ENCODE data around the gene RORC. TPM values are rescaled to one million over a fixed set of nuclear protein-coding genes. Genes with fewer than 3 reads are reported as not detected.

The RORC gene
- total RNA-seq, 1 experiment from 2014 or later, result 0.44 TPM

DNA sequence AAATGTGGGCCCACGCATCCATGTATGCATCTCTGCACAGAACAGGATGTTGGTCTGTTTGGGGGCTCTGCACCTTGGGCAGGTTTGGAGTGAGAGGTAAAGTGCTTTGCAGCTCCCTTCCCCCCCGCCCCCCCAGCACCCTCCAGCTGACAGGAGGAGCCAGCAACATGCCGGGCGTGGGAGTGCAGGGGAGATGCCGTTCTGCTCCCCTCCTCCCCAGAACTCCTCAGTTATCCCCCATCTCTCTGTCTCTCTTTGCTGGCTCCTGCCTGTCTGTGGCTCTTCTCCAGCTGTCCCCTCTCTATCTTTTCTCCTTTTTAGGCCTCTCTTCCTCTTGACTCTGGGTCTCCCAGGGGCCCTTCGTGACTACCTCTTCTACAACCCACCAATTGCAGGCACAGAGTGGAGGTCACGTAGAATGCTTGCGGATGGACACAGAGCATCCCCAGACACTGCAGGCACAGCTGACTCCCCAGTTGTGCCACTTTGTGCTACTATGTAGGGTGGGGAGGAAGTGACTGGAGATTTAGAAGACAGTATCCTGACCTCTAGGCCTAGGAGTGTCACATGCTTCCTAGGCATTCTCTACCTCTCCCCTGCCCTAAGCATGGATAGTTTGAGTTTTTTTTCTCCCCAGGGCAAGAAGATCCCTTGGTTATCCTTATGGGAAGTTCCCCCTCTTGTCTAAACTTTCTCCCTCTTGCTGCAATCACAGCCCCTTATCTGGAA lies 1.7 kb upstream of the RORC start (continued):
- TF ChIP-seq, protein P1, sequence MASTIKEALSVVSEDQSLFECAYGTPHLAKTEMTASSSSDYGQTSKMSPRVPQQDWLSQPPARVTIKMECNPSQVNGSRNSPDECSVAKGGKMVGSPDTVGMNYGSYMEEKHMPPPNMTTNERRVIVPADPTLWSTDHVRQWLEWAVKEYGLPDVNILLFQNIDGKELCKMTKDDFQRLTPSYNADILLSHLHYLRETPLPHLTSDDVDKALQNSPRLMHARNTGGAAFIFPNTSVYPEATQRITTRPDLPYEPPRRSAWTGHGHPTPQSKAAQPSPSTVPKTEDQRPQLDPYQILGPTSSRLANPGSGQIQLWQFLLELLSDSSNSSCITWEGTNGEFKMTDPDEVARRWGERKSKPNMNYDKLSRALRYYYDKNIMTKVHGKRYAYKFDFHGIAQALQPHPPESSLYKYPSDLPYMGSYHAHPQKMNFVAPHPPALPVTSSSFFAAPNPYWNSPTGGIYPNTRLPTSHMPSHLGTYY (CRISPR knock-in tag; IDR thresholded peaks at IDR 0.05), result no peak
- TF ChIP-seq, protein P2, sequence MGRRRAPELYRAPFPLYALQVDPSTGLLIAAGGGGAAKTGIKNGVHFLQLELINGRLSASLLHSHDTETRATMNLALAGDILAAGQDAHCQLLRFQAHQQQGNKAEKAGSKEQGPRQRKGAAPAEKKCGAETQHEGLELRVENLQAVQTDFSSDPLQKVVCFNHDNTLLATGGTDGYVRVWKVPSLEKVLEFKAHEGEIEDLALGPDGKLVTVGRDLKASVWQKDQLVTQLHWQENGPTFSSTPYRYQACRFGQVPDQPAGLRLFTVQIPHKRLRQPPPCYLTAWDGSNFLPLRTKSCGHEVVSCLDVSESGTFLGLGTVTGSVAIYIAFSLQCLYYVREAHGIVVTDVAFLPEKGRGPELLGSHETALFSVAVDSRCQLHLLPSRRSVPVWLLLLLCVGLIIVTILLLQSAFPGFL (CRISPR knock-in tag; IDR thresholded peaks at IDR 0.05; ENCODE audit: borderline replicate concordance), result no peak
- no peak for TF ChIP-seq IRF2 (CRISPR knock-in tag; IDR thresholded peaks at IDR 0.05; ENCODE audit: borderline replicate concordance, low read depth)
- no peak for TF ChIP-seq ESRRA (CRISPR knock-in tag; IDR thresholded peaks at IDR 0.05; ENCODE audit: borderline replicate concordance)
- no peak for TF ChIP-seq EMX1 (CRISPR knock-in tag; IDR thresholded peaks at IDR 0.05)
- no peak for TF ChIP-seq SMAD4 (CRISPR knock-in tag; IDR thresholded peaks at IDR 0.05)
- TF ChIP-seq ZNF121 (CRISPR knock-in tag; IDR thresholded peaks at IDR 0.05), result no peak
- no peak for TF ChIP-seq HMGA2 (CRISPR knock-in tag; IDR thresholded peaks at IDR 0.05)
- TF ChIP-seq SMAD3 (CRISPR knock-in tag; IDR thresholded peaks at IDR 0.05; ENCODE audit: borderline replicate concordance), result no peak
- TF ChIP-seq, protein P3, sequence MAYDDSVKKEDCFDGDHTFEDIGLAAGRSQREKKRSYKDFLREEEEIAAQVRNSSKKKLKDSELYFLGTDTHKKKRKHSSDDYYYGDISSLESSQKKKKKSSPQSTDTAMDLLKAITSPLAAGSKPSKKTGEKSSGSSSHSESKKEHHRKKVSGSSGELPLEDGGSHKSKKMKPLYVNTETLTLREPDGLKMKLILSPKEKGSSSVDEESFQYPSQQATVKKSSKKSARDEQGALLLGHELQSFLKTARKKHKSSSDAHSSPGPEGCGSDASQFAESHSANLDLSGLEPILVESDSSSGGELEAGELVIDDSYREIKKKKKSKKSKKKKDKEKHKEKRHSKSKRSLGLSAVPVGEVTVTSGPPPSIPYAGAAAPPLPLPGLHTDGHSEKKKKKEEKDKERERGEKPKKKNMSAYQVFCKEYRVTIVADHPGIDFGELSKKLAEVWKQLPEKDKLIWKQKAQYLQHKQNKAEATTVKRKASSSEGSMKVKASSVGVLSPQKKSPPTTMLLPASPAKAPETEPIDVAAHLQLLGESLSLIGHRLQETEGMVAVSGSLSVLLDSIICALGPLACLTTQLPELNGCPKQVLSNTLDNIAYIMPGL (CRISPR knock-in tag; IDR thresholded peaks at IDR 0.05), result no peak
- TF ChIP-seq, protein P4, sequence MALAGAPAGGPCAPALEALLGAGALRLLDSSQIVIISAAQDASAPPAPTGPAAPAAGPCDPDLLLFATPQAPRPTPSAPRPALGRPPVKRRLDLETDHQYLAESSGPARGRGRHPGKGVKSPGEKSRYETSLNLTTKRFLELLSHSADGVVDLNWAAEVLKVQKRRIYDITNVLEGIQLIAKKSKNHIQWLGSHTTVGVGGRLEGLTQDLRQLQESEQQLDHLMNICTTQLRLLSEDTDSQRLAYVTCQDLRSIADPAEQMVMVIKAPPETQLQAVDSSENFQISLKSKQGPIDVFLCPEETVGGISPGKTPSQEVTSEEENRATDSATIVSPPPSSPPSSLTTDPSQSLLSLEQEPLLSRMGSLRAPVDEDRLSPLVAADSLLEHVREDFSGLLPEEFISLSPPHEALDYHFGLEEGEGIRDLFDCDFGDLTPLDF (CRISPR knock-in tag; IDR thresholded peaks at IDR 0.05), result no peak

DNA sequence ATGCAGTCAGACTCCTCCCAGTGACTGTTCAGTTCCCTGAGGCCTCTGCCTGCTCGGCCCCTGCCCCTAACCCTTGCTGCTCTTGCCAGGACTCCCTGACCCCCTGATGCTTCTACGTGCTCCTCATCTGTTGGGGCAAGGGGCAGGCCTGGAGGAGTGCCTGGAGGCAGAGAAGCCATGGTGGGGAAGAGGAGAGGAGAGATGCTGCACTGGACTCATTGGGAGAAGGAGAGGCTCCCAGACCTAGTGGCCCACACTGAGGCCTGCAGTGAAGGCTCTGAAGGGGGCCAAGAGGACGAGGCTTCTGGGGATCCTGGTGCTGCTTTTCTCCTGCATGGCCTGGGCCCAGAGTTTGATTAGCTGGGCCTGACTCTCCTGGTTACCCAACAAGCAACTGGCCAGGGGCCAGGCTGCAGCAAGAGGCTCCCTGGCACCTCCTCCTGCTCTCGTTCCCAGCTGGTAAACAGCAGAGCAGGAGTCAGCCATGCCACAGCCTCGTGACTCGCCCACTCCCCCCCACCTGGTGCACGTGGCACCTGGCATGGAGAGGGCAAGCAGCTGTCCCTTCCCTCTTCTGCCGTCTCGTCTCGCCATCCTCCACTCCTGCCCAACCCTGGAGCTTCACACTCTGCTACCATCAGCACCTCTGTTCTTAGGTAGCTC lies 847 bp upstream of the RORC start:
- Mint-ChIP-seq H3K36me3 (no peaks in the 10 kb centered on the region), H3K4me3 (no peak overlapping the region), H3K27ac (no peak overlapping the region), H3K27me3 (ENCODE audit: low read depth) (peaks cover 17% of the 10 kb centered on the region), H3K4me1 (peaks cover 47% of the 10 kb centered on the region), H3K9me3 (no peaks in the 10 kb centered on the region)
- ATAC-seq, result no peak
- ChIA-PET CTCF (interaction anchor here (0.6 kb wide), 2 partner anchors 288 to 453 kb away, joined by 3 to 4 read pairs; no protein-coding TSS in a partner anchor), POLR2A (no interaction called here)
- no peak for DNase-seq (ENCODE audit: low spot score)
- TF ChIP-seq ESRRA (CRISPR knock-in tag; IDR thresholded peaks at IDR 0.05; ENCODE audit: borderline replicate concordance), result no peak

DNA sequence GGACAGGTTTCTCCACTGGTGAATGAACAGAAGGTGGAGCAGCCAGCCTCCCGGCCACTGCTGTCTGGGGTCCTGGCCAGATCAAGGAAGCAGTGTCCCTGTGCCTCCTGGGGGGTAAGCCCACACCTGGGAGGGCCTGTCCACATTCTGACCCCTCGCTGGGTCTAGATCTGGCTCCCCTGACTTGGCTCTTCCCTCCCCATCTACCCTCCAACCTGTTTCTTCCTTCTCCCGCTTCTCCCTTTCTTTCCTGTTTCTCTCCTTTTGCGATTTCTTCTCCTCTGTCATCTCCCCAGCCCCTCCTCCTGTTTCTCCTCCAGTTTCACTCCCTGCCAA lies 378 bp downstream of the RORC start:
- DNase-seq (ENCODE audit: low spot score) (no peak), ATAC-seq (no peak)
- no peak overlapping the region for H3K4me3 Mint-ChIP-seq
- peaks cover 4% of the 10 kb centered on the region for H3K27me3 Mint-ChIP-seq (ENCODE audit: low read depth)
- H3K9me3 Mint-ChIP-seq, result no peaks in the 10 kb centered on the region
- CTCF ChIA-PET, result interaction anchor here (0.6 to 2.0 kb wide), 8 partner anchors 9 to 190 kb away, joined by 3 to 17 read pairs (median 5); partner anchors contain the start of genes C2CD4D and TDRKH
- H3K27ac Mint-ChIP-seq, result no peak overlapping the region
- no peak for TF ChIP-seq ZNF219 (CRISPR knock-in tag; IDR thresholded peaks at IDR 0.05; ENCODE audit: borderline replicate concordance)
- no peak for TF ChIP-seq IRF2 (CRISPR knock-in tag; IDR thresholded peaks at IDR 0.05; ENCODE audit: borderline replicate concordance, low read depth)
- H3K36me3 Mint-ChIP-seq, result no peaks in the 10 kb centered on the region
- H3K4me1 Mint-ChIP-seq, result peaks cover 38% of the 10 kb centered on the region
- POLR2A ChIA-PET, result no interaction called here

DNA sequence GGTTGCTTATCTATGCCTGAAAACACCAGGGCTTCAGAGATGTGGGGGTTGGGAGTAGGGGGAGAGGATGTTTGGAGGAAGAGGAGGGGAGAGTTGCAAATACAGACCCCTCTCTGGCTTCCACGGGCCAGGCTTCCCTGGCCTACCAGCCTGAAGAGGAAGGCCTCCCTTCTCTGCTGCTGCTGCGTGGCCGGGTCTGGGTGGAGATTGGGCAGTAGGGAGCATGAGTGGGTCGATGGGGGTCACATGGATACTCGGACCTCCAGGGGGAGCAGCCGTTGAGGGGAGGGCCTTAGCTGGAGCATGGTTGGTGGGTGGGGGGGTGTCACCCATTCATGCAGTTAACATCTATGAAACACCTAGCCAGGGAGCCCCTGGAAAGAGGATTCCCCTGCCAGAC lies 1.5 kb downstream of the RORC start:
- POLR2A ChIA-PET, result interaction anchor here (0.5 kb wide), 1 partner anchor 31 kb away, joined by 3 read pairs; no protein-coding TSS in a partner anchor
- CTCF ChIA-PET, result interaction anchor here (0.5 to 2.0 kb wide), 11 partner anchors 9 to 139 kb away, joined by 3 to 17 read pairs (median 5); partner anchors contain the start of genes C2CD4D, CELF3, MRPL9 and TDRKH
- Mint-ChIP-seq H3K9me3 (no peaks in the 10 kb centered on the region), H3K4me1 (peaks cover 47% of the 10 kb centered on the region), H3K36me3 (no peaks in the 10 kb centered on the region), H3K27ac (no peak overlapping the region), H3K27me3 (ENCODE audit: low read depth) (peaks cover 6% of the 10 kb centered on the region; the same call in 1 of the 2 replicates), H3K4me3 (no peak overlapping the region)
- ATAC-seq (no peak), DNase-seq (ENCODE audit: low spot score) (no peak)
- TF ChIP-seq ZNF416 (CRISPR knock-in tag; IDR thresholded peaks at IDR 0.05) (no peak), FOXJ3 (CRISPR knock-in tag; IDR thresholded peaks at IDR 0.05; ENCODE audit: borderline replicate concordance) (no peak), RELA (CRISPR knock-in tag; IDR thresholded peaks at IDR 0.05; ENCODE audit: borderline replicate concordance) (no peak), GRHL2 (CRISPR knock-in tag; IDR thresholded peaks at IDR 0.05; ENCODE audit: insufficient replicate concordance, severe bottlenecking) (no peak), SMAD4 (CRISPR knock-in tag; IDR thresholded peaks at IDR 0.05) (no peak), NFE2L1 (CRISPR knock-in tag; IDR thresholded peaks at IDR 0.05) (no peak)
- TF ChIP-seq, protein P5, sequence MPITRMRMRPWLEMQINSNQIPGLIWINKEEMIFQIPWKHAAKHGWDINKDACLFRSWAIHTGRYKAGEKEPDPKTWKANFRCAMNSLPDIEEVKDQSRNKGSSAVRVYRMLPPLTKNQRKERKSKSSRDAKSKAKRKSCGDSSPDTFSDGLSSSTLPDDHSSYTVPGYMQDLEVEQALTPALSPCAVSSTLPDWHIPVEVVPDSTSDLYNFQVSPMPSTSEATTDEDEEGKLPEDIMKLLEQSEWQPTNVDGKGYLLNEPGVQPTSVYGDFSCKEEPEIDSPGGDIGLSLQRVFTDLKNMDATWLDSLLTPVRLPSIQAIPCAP (CRISPR knock-in tag; IDR thresholded peaks at IDR 0.05), result no peak

Data from WTC11 (cell line).